Endothelial cell (in vitro differentiated cells): ENCODE measurements around the gene SLC9A9. TPM values are rescaled to one million over a fixed set of nuclear protein-coding genes. Genes with fewer than 3 reads are reported as not detected.

Experiments
- DNase-seq: peaks from one replicate; pipeline ENCODE4 v3.0.0; 2021; ENCODE audit warnings: low spot score
- H3K27ac Mint-ChIP-seq: one replicate; pipeline ENCODE4 v1.8.0; 2021; ENCODE audit warnings: mixed read lengths, inconsistent platforms; ENCODE audit not compliant: unreplicated experiment
- H3K27me3 Mint-ChIP-seq: one replicate; pipeline ENCODE4 v1.8.0; 2021; ENCODE audit warnings: mild to moderate bottlenecking, moderate library complexity, mixed read lengths, inconsistent platforms; ENCODE audit not compliant: unreplicated experiment
- H3K36me3 Mint-ChIP-seq: one replicate; pipeline ENCODE4 v1.8.0; 2021; ENCODE audit warnings: mild to moderate bottlenecking, low read depth, mixed read lengths, inconsistent platforms; ENCODE audit not compliant: unreplicated experiment
- H3K4me1 Mint-ChIP-seq: one replicate; pipeline ENCODE4 v1.8.0; 2021; ENCODE audit warnings: mild to moderate bottlenecking, mixed read lengths, inconsistent platforms; ENCODE audit not compliant: unreplicated experiment
- H3K4me3 Mint-ChIP-seq: one replicate; pipeline ENCODE4 v1.8.0; 2021; ENCODE audit warnings: mild to moderate bottlenecking, mixed read lengths, inconsistent platforms; ENCODE audit not compliant: unreplicated experiment
- H3K9me3 Mint-ChIP-seq: one replicate; pipeline ENCODE4 v1.8.0; 2021; ENCODE audit warnings: mixed read lengths, inconsistent platforms; ENCODE audit not compliant: unreplicated experiment
- total RNA-seq: library from RNA; stranded (reverse); fragmentation: NEBNext Ultra II Directional; extraction: Animal tissue kit (Norgen Biotek cat#: 25700); gene quantifications from one replicate; pipeline ENCODE4 v1.2.1, GENCODE V29; 2021; ENCODE audit not compliant: unreplicated experiment
- TF ChIP-seq, protein P1 (sequence below): fragments of 200-600 bp; sonication (generic); IDR thresholded peaks from one replicate; pipeline ENCODE4 v1.5.0; 2021; ENCODE audit warnings: antibody characterized with exemption; ENCODE audit not compliant: unreplicated experiment

SLC9A9 gene
- total RNA-seq, 1 donor from 2014 or later: 7.9 TPM

GRCh38 chr3:143427631-143428030 lies 420.6 kb downstream of the SLC9A9 start:
- Mint-ChIP-seq H3K27me3 (peaks cover 3% of the 10 kb centered on the region), H3K36me3 (no peaks in the 10 kb centered on the region), H3K4me1 (peaks cover 3% of the 10 kb centered on the region), H3K9me3 (no peaks in the 10 kb centered on the region), H3K27ac (no peak overlapping the region), H3K4me3 (no peak overlapping the region)
- TF ChIP-seq, protein P1, sequence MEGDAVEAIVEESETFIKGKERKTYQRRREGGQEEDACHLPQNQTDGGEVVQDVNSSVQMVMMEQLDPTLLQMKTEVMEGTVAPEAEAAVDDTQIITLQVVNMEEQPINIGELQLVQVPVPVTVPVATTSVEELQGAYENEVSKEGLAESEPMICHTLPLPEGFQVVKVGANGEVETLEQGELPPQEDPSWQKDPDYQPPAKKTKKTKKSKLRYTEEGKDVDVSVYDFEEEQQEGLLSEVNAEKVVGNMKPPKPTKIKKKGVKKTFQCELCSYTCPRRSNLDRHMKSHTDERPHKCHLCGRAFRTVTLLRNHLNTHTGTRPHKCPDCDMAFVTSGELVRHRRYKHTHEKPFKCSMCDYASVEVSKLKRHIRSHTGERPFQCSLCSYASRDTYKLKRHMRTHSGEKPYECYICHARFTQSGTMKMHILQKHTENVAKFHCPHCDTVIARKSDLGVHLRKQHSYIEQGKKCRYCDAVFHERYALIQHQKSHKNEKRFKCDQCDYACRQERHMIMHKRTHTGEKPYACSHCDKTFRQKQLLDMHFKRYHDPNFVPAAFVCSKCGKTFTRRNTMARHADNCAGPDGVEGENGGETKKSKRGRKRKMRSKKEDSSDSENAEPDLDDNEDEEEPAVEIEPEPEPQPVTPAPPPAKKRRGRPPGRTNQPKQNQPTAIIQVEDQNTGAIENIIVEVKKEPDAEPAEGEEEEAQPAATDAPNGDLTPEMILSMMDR: no peak
- DNase-seq: no peak

DNA sequence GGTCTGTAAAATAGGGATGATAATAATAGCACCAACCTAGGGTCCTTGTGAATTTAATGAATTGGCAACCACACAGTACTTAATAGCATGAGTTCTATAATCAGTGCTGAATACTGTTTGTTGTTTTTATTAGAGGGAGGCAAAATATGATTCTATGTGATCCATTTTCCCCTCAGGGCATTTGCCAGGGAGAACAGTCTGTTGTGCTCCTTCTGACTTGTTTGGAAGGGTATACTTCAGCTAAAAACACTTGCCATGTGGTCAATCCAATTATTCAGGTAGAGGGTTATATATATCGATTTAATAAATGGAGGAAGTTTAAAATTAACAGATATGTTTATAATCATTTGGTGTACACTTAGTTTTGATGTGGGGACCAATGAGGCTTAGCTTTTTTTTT lies 423.4 kb downstream of the SLC9A9 start:
- no peak for DNase-seq
- Mint-ChIP-seq H3K27ac (no peak overlapping the region), H3K36me3 (no peaks in the 10 kb centered on the region), H3K27me3 (peaks cover 2% of the 10 kb centered on the region), H3K4me1 (no peaks in the 10 kb centered on the region), H3K9me3 (no peaks in the 10 kb centered on the region), H3K4me3 (no peak overlapping the region)
- TF ChIP-seq, protein P1: no peak

DNA sequence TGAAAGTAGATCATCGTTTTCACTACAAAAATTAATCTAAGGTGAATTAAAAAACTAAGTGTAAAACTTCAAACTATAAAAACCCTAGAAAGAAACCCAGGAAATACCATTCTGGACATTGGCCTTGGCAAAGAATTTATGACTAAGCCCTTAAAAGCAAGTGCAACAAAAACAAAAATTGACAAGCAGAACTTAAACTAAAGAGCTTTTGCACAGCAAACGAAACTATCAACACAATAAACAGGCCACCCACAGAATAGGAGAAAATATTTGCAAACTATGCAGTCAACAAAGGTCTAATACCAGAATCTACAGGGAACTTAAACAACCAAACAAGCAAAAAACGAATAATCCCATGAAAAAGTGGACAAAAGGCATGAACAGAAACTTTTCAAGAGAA lies 426.7 kb downstream of the SLC9A9 start:
- H3K36me3 Mint-ChIP-seq: no peaks in the 10 kb centered on the region

DNA sequence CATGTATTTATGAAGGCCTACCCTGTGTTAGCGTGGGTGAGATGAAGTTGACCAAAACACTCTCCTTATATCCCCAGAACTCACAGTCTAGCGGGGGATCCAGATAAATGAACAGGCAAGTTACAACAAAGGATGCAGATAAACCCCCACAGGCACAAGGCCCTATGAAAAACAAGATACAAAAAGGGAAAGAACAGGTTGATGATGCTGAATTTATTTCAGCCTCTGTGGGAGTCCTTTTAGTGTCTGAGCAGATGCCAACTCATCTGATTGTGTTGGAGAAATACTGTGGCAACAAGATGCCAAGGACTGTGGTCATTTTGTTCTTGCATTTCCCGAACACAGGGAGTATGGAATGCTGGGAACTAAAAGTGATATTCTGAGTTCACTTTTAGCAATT lies 428.7 kb downstream of the SLC9A9 start:
- Mint-ChIP-seq H3K27me3 (peaks cover 2% of the 10 kb centered on the region), H3K27ac (no peak overlapping the region), H3K4me3 (no peak overlapping the region), H3K9me3 (no peaks in the 10 kb centered on the region), H3K36me3 (no peaks in the 10 kb centered on the region), H3K4me1 (peaks cover 4% of the 10 kb centered on the region)
- TF ChIP-seq, protein P1: no peak
- DNase-seq: no peak

More for the DNA sequence above, 426.7 kb downstream of the SLC9A9 start:
- Mint-ChIP-seq H3K27ac (no peak overlapping the region), H3K4me3 (no peak overlapping the region), H3K4me1 (no peaks in the 10 kb centered on the region), H3K27me3 (peaks cover 2% of the 10 kb centered on the region), H3K9me3 (no peaks in the 10 kb centered on the region)
- TF ChIP-seq, protein P1: no peak
- no peak for DNase-seq

DNA sequence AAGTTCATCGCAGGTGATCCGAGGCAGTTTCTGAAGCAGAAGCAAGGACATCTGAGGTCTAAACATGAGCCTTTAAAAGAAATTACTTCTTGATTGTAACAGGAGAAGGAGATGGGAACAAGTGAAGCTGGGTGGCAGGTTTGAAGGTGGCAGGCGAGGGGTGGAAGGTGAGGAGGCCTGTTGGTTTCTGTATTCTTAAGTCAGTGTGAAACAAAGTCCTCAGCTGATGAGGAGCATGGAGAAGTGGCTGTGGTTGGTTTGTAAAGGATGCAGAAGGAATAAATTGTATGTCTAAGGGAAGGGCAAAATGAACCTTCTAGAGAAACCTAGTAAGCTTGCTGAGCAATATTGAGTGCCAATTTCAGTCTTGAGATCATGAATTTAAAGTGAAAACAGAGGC lies 429.9 kb downstream of the SLC9A9 start:
- H3K4me1 Mint-ChIP-seq: peaks cover 7% of the 10 kb centered on the region
- H3K9me3 Mint-ChIP-seq: no peaks in the 10 kb centered on the region
- TF ChIP-seq, protein P1: no peak
- no peak for DNase-seq
- no peak overlapping the region for H3K27ac Mint-ChIP-seq
- H3K36me3 Mint-ChIP-seq: no peaks in the 10 kb centered on the region
- H3K27me3 Mint-ChIP-seq: no peaks in the 10 kb centered on the region
- no peak overlapping the region for H3K4me3 Mint-ChIP-seq
